Mesenchymal stem cell (in vitro differentiated cells and primary cell): ENCODE results near the gene SNX18.

Source experiments
- DNase-seq: peaks from one replicate; pipeline ENCODE4 v3.0.0-alpha.2; 2013
- H2AFZ ChIP-seq: one replicate; pipeline ENCODE4 v1.6.1; 2013; ENCODE audit warnings: low read depth, mild to moderate bottlenecking, control low read depth, inconsistent platforms, low read length, moderate library complexity
- H2AK5ac ChIP-seq: 2 replicates; pipeline ENCODE4 v1.6.1; 2013; ENCODE audit warnings: low read length, moderate library complexity, mild to moderate bottlenecking, inconsistent platforms; ENCODE audit not compliant: severe bottlenecking
- H2BK120ac ChIP-seq: one replicate; pipeline ENCODE4 v1.6.1; 2013; ENCODE audit warnings: low read depth, mild to moderate bottlenecking, inconsistent platforms, low read length, moderate library complexity
- H2BK12ac ChIP-seq, 2 experiments: one replicate each; pipeline ENCODE4 v1.6.1; 2013; ENCODE audit warnings: inconsistent platforms in 2 of 2, low read length in 2 of 2, mild to moderate bottlenecking in 2 of 2, moderate library complexity in 2 of 2, control low read depth in 1 of 2
- H2BK15ac ChIP-seq: one replicate; pipeline ENCODE4 v1.6.1; 2013; ENCODE audit warnings: mild to moderate bottlenecking, low read depth, inconsistent platforms; ENCODE audit not compliant: poor library complexity, severe bottlenecking
- H2BK5ac ChIP-seq: 2 replicates; pipeline ENCODE4 v1.6.1; 2013; ENCODE audit warnings: low read depth, mild to moderate bottlenecking, low read length, control low read depth, inconsistent platforms; ENCODE audit not compliant: poor library complexity, severe bottlenecking
- H3K14ac ChIP-seq, 2 experiments: one replicate each; pipeline ENCODE4 v1.6.1; 2013; ENCODE audit warnings: inconsistent platforms in 2 of 2, low read length in 2 of 2, control low read depth in 1 of 2, mild to moderate bottlenecking in 1 of 2, moderate library complexity in 1 of 2
- H3K18ac ChIP-seq, 2 experiments: one replicate each; pipeline ENCODE4 v1.6.1; 2013; ENCODE audit warnings: inconsistent platforms in 2 of 2, low read length in 2 of 2, control low read depth in 1 of 2, low read depth in 1 of 2, mild to moderate bottlenecking in 1 of 2
- H3K23ac ChIP-seq, 2 experiments: one replicate each; pipeline ENCODE4 v1.6.1; 2013; ENCODE audit warnings: inconsistent platforms in 2 of 2, low read length in 2 of 2, mild to moderate bottlenecking in 2 of 2, moderate library complexity in 2 of 2, control low read depth in 1 of 2
- H3K27ac ChIP-seq: 2 replicates; pipeline ENCODE4 v1.5.1; 2013; ENCODE audit warnings: mild to moderate bottlenecking, moderate library complexity, low read length, control low read depth, inconsistent platforms; ENCODE audit not compliant: poor library complexity, severe bottlenecking
- H3K27me3 ChIP-seq, 2 experiments: 2 replicates each; pipeline versions ENCODE4 v1.6.1 to v1.7.0; 2013; ENCODE audit warnings: low read length in 2 of 2, mild to moderate bottlenecking in 2 of 2, moderate library complexity in 2 of 2, control low read depth in 1 of 2, inconsistent platforms in 1 of 2; ENCODE audit not compliant: control insufficient read depth in 1 of 2, insufficient read depth in 1 of 2
- H3K36me3 ChIP-seq, 2 experiments: 2 replicates each; pipeline versions ENCODE4 v1.6.1 to v1.7.0; 2013; ENCODE audit warnings: low read length in 2 of 2, control low read depth in 1 of 2, inconsistent platforms in 1 of 2, low read depth in 1 of 2, mild to moderate bottlenecking in 1 of 2; ENCODE audit not compliant: insufficient read depth in 2 of 2, control insufficient read depth in 1 of 2
- H3K4ac ChIP-seq, 2 experiments: one replicate each; pipeline ENCODE4 v1.6.1; 2013; ENCODE audit warnings: inconsistent platforms in 2 of 2, low read length in 2 of 2, mild to moderate bottlenecking in 2 of 2, moderate library complexity in 2 of 2, control low read depth in 1 of 2, low read depth in 1 of 2
- H3K4me1 ChIP-seq: 2 replicates; pipeline ENCODE4 v1.6.1; 2013; ENCODE audit warnings: low read depth, low read length, control low read depth; ENCODE audit not compliant: control insufficient read depth, insufficient read depth
- H3K4me2 ChIP-seq: 2 replicates; pipeline ENCODE4 v1.6.1; 2013; ENCODE audit warnings: low read length, mild to moderate bottlenecking, inconsistent platforms; ENCODE audit not compliant: poor library complexity, severe bottlenecking
- H3K4me3 ChIP-seq, 2 experiments: 2 replicates each; pipeline versions ENCODE4 v1.5.1 to v1.7.0; 2013; ENCODE audit warnings: low read length in 2 of 2, mild to moderate bottlenecking in 2 of 2, control low read depth in 1 of 2, low read depth in 1 of 2; ENCODE audit not compliant: insufficient read depth in 1 of 2
- H3K79me1 ChIP-seq: replicated peaks from 2 replicates; pipeline ENCODE4 v1.6.1; 2013; ENCODE audit warnings: mild to moderate bottlenecking, control low read depth, low read length, inconsistent platforms; ENCODE audit not compliant: poor library complexity, severe bottlenecking
- H3K9ac ChIP-seq: 2 replicates; pipeline ENCODE4 v1.7.0; 2013; ENCODE audit warnings: mild to moderate bottlenecking, low read length, moderate library complexity
- H3K9me3 ChIP-seq: 2 replicates; pipeline ENCODE4 v1.7.0; 2013; ENCODE audit warnings: mild to moderate bottlenecking, low read length; ENCODE audit not compliant: control insufficient read depth
- H4K8ac ChIP-seq: one replicate; pipeline ENCODE4 v1.6.1; 2013; ENCODE audit warnings: inconsistent platforms, mild to moderate bottlenecking, low read length, moderate library complexity
- H4K91ac ChIP-seq: one replicate; pipeline ENCODE4 v1.6.1; 2013; ENCODE audit warnings: mild to moderate bottlenecking, low read length, inconsistent platforms
- WGBS: methylation state at CpG from one replicate; pipeline ENCODE4 v1.1.7; 2013; ENCODE audit warnings: mixed read lengths; 5-methylcytosine and 5-hydroxymethylcytosine counted together

Gene SNX18

GRCh38 chr5:54471398-54471797, 46.2 kb upstream of the SNX18 start:
- H3K36me3 ChIP-seq: no peaks in the 10 kb centered on the region
- H4K91ac ChIP-seq: no peak overlapping the region
- H3K9me3 ChIP-seq: no peaks in the 10 kb centered on the region

GRCh38 chr5:54476682-54477081, 40.9 kb upstream of the SNX18 start:
- H3K4me3 ChIP-seq: no peak overlapping the region
- no peak overlapping the region for H3K18ac ChIP-seq
- no peak overlapping the region for H4K8ac ChIP-seq
- no peak overlapping the region for H3K23ac ChIP-seq
- no peak overlapping the region for H2BK12ac ChIP-seq
- H4K91ac ChIP-seq: no peak overlapping the region
- H3K14ac ChIP-seq: no peak overlapping the region
- peaks cover 7 to 13% of the 10 kb centered on the region in 2 experiments for H3K27me3 ChIP-seq
- no peaks in the 10 kb centered on the region for H3K4me1 ChIP-seq
- H3K4me2 ChIP-seq: no peak overlapping the region
- H3K79me1 ChIP-seq: no peaks in the 10 kb centered on the region
- no peak overlapping the region for H2AFZ ChIP-seq
- no peak overlapping the region for H3K9ac ChIP-seq
- H2BK5ac ChIP-seq: no peak overlapping the region
- H3K36me3 ChIP-seq: no peaks in the 10 kb centered on the region
- no peaks in the 10 kb centered on the region for H3K9me3 ChIP-seq
- DNase-seq: no peak
- no peak overlapping the region for H2BK120ac ChIP-seq
- H3K27ac ChIP-seq: no peak overlapping the region
- 70% methylated on average over 1 of the region's 2 CpGs for WGBS
- no peak overlapping the region for H2BK15ac ChIP-seq
- no peak overlapping the region for H2AK5ac ChIP-seq
- H3K4ac ChIP-seq: no peak overlapping the region

More at GRCh38 chr5:54471398-54471797, 46.2 kb upstream of the SNX18 start:
- Histone ChIP-seq H3K4me2 (no peak overlapping the region), H2BK120ac (no peak overlapping the region), H3K4me1 (no peaks in the 10 kb centered on the region), H2AFZ (no peak overlapping the region), H3K14ac (no peak overlapping the region), H3K27ac (no peak overlapping the region), H2AK5ac (no peak overlapping the region), H2BK5ac (no peak overlapping the region), H3K79me1 (no peaks in the 10 kb centered on the region), H3K9ac (peak overlapping the region; percentile 90), H2BK15ac (no peak overlapping the region), H3K27me3 (peaks cover 0 to 3% of the 10 kb centered on the region in 2 experiments), H4K8ac (no peak overlapping the region), H3K4ac (no peak overlapping the region), H2BK12ac (no peak overlapping the region), H3K23ac (no peak overlapping the region), H3K4me3 (no peak overlapping the region), H3K18ac (no peak overlapping the region)
- WGBS: 60% methylated on average over 3 of the region's 3 CpGs
- no peak for DNase-seq

GRCh38 chr5:54477941-54478478, 39.5 kb upstream of the SNX18 start:
- no peak overlapping the region for H2AFZ ChIP-seq
- no peak overlapping the region for H3K18ac ChIP-seq
- H3K4me2 ChIP-seq: no peak overlapping the region
- no peak overlapping the region for H4K8ac ChIP-seq
- no peak overlapping the region for H4K91ac ChIP-seq
- H3K4ac ChIP-seq: no peak overlapping the region
- H2BK12ac ChIP-seq: no peak overlapping the region
- H3K79me1 ChIP-seq: no peaks in the 10 kb centered on the region
- H3K4me1 ChIP-seq: no peaks in the 10 kb centered on the region
- DNase-seq: no peak
- H3K9me3 ChIP-seq: no peaks in the 10 kb centered on the region
- no peak overlapping the region for H2BK120ac ChIP-seq
- H2BK15ac ChIP-seq: no peak overlapping the region
- WGBS: 57% methylated on average over 1 of the region's 1 CpG
- H3K36me3 ChIP-seq: no peaks in the 10 kb centered on the region
- peaks cover 7 to 13% of the 10 kb centered on the region in 2 experiments for H3K27me3 ChIP-seq
- H3K14ac ChIP-seq: no peak overlapping the region
- no peak overlapping the region for H3K9ac ChIP-seq
- H2BK5ac ChIP-seq: no peak overlapping the region
- no peak overlapping the region for H3K4me3 ChIP-seq
- no peak overlapping the region for H2AK5ac ChIP-seq
- H3K23ac ChIP-seq: no peak overlapping the region
- H3K27ac ChIP-seq: no peak overlapping the region

- no peaks in the 10 kb centered on the region for H3K9me3 ChIP-seq
- H2BK120ac ChIP-seq: no peak overlapping the region
- H4K8ac ChIP-seq: no peak overlapping the region
- H2AFZ ChIP-seq: no peak overlapping the region
- no peaks in the 10 kb centered on the region for H3K79me1 ChIP-seq
- no peak overlapping the region for H4K91ac ChIP-seq
- H3K4ac ChIP-seq: no peak overlapping the region
- H2BK15ac ChIP-seq: no peak overlapping the region
- H2AK5ac ChIP-seq: no peak overlapping the region
- no peak overlapping the region for H3K4me3 ChIP-seq
- H3K4me1 ChIP-seq: no peaks in the 10 kb centered on the region
- H3K27ac ChIP-seq: no peak overlapping the region
- H3K9ac ChIP-seq: no peak overlapping the region
- no peaks in the 10 kb centered on the region for H3K36me3 ChIP-seq
- H2BK5ac ChIP-seq: no peak overlapping the region
- H3K18ac ChIP-seq: no peak overlapping the region
- no peak overlapping the region for H2BK12ac ChIP-seq
- no peak overlapping the region for H3K14ac ChIP-seq
- no peak overlapping the region for H3K23ac ChIP-seq
- no peak for DNase-seq
- H3K27me3 ChIP-seq: peaks cover 7 to 13% of the 10 kb centered on the region in 2 experiments
- H3K4me2 ChIP-seq: no peak overlapping the region
These were observed 37.3 kb upstream of the SNX18 start for GRCh38 chr5:54480296-54480695.
